ENCODE results near the gene KRTAP10-1.

- TF ChIP-seq CTCF (IDR thresholded peaks at IDR 0.05) = no peak
- TF ChIP-seq POLR2A (IDR thresholded peaks at IDR 0.05; ENCODE audit: low read depth) = no peak
- no peak for TF ChIP-seq EP300 (IDR thresholded peaks at IDR 0.05)
These were observed 31.3 kb upstream of the KRTAP10-1 start for GRCh38 chr21:44571296-44571695.
